Prostate gland (tissue), 2 donors: ENCODE measurements around the gene CSPG4.

Experiments
- POLR2A ChIP-seq: fragments of 450-650 bp; IDR thresholded peaks from one replicate; pipeline ENCODE4 v1.6.1; 2016; ENCODE audit warnings: antibody characterized with exemption, mild to moderate bottlenecking
- POLR2AphosphoS5 ChIP-seq: sonication (generic); formaldehyde crosslinking; IDR thresholded peaks from one replicate; pipeline ENCODE4 v1.6.1; 2017; ENCODE audit warnings: antibody characterized with exemption
- TF ChIP-seq, protein P1 (sequence below), 4 experiments: fragments of 200-600 bp in 2 of 4; fragments of 450-650 bp in 2 of 4; sonication (generic) in 2 of 4; IDR thresholded peaks; 1 replicate in 3 of 4; 2 replicates in 1 of 4; pipeline ENCODE4 v1.5.1; 2016 to 2019; ENCODE audit warnings: antibody characterized with exemption in 4 of 4, mild to moderate bottlenecking in 2 of 4, moderate library complexity in 2 of 4

DNA sequence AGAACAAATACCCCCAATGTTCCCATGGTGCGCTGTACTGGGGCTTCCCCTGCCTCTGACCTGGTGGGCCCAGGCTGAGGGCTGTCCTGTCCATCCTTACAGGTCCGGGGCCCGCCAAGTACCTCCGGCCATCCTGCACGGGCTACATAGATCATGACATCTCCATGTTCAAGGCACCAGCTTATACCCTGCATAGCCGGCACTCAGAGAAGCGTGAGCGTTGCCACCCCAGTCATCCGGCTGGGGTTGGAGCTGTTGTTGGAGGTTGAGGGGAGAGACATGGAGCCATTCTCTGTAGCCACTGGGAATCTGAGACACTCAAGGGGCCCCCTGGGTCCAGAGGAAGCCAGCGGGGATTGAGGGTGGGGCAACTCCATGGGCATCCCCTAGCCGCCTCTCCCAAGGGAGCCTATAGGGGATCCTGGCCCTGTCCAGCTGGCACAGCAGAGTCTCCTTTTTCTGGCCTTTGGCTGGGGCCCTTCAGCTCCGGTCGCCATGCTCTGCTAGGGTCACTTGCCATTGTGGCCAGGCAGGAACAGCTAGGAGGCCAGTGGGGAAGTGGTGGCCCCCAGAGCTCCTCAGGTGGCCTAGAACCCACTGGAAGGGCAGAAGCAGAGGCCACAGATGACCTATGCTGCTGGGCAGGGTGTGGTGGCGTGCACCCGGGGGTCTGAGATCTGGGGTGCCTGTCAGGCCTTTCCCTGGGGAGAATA, 12.5 kb upstream of the CSPG4 start:
- TF ChIP-seq, protein P1, sequence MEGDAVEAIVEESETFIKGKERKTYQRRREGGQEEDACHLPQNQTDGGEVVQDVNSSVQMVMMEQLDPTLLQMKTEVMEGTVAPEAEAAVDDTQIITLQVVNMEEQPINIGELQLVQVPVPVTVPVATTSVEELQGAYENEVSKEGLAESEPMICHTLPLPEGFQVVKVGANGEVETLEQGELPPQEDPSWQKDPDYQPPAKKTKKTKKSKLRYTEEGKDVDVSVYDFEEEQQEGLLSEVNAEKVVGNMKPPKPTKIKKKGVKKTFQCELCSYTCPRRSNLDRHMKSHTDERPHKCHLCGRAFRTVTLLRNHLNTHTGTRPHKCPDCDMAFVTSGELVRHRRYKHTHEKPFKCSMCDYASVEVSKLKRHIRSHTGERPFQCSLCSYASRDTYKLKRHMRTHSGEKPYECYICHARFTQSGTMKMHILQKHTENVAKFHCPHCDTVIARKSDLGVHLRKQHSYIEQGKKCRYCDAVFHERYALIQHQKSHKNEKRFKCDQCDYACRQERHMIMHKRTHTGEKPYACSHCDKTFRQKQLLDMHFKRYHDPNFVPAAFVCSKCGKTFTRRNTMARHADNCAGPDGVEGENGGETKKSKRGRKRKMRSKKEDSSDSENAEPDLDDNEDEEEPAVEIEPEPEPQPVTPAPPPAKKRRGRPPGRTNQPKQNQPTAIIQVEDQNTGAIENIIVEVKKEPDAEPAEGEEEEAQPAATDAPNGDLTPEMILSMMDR (IDR thresholded peaks at IDR 0.05): no peak
- no peak for TF ChIP-seq POLR2A
- TF ChIP-seq POLR2AphosphoS5: no peak
